Neutrophil (primary cell): ENCODE measurements around the gene PLXND1.

ENCODE experiments used
- H3K27ac ChIP-seq: fragments of 200-600 bp; sonication (generic); 2 replicates; pipeline ENCODE4 v1.5.1; 2016; ENCODE audit warnings: mild to moderate bottlenecking, moderate library complexity
- H3K27me3 ChIP-seq: fragments of 200-600 bp; sonication (generic); 2 replicates; pipeline ENCODE4 v1.6.0; 2016; ENCODE audit warnings: mild to moderate bottlenecking
- H3K36me3 ChIP-seq: fragments of 200-600 bp; sonication (generic); 2 replicates; pipeline ENCODE4 v1.5.1; 2017
- H3K4me1 ChIP-seq, 2 experiments: fragments of 200-600 bp in 1 of 2; sonication (generic) in 1 of 2; 1 replicate in 1 of 2; 2 replicates in 1 of 2; pipeline versions ENCODE4 v1.5.1 to v1.6.1; 2013 to 2016; ENCODE audit warnings: low read depth in 1 of 2, low read length in 1 of 2, mild to moderate bottlenecking in 1 of 2, moderate library complexity in 1 of 2; ENCODE audit not compliant: control insufficient read depth in 1 of 2, insufficient read depth in 1 of 2
- H3K4me3 ChIP-seq, 2 experiments: fragments of 200-600 bp in 1 of 2; sonication (generic) in 1 of 2; 1 replicate in 1 of 2; 2 replicates in 1 of 2; pipeline ENCODE4 v1.5.1; 2013 to 2016; ENCODE audit warnings: low read depth in 1 of 2, low read length in 1 of 2, mild to moderate bottlenecking in 1 of 2, moderate library complexity in 1 of 2
- H3K9me3 ChIP-seq: fragments of 200-600 bp; sonication (generic); 2 replicates; pipeline ENCODE4 v1.5.1; 2016
- CTCF ChIP-seq: fragments of 200-600 bp; sonication (generic); IDR thresholded peaks from 2 replicates; pipeline ENCODE4 v1.5.1; 2016; ENCODE audit warnings: antibody characterized with exemption

PLXND1 gene

DNA sequence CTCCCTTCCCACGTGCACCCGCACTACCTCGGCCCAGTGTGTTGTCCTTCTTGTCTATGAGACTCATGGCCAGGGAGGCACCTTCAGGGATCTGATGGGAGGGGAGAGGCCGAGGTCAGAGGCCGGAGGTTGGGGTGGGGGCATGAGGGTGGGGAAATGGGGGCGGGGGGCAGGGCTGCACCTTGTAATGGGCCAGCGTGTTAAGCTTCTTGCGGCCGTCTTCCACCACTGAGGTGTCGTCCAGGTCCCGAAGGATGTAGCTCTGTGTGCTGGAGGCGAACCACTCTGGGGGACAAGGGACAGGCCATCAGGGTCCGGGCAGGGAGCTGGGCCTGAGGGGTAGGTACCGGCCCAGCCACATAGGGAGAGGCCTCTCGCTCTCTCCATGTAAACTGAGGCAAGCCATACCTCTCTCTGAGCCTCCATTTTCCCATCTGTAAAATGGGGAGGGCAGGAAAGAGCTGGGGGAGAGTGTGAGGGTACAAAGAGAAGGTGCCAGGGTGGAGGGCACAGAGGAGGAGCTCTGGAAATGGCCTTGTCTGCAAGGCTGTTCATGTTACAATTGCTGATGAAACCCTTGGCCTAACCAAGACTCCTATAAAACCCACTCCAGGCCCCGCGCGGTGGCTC, 44.7 kb downstream of the PLXND1 start:
- no peaks in the 10 kb centered on the region for H3K27me3 ChIP-seq
- H3K9me3 ChIP-seq: no peaks in the 10 kb centered on the region
- H3K27ac ChIP-seq: no peak overlapping the region
- H3K4me3 ChIP-seq: no peak overlapping the region
- H3K4me1 ChIP-seq: no peaks in the 10 kb centered on the region
- no peak for TF ChIP-seq CTCF
- H3K36me3 ChIP-seq: no peaks in the 10 kb centered on the region

DNA sequence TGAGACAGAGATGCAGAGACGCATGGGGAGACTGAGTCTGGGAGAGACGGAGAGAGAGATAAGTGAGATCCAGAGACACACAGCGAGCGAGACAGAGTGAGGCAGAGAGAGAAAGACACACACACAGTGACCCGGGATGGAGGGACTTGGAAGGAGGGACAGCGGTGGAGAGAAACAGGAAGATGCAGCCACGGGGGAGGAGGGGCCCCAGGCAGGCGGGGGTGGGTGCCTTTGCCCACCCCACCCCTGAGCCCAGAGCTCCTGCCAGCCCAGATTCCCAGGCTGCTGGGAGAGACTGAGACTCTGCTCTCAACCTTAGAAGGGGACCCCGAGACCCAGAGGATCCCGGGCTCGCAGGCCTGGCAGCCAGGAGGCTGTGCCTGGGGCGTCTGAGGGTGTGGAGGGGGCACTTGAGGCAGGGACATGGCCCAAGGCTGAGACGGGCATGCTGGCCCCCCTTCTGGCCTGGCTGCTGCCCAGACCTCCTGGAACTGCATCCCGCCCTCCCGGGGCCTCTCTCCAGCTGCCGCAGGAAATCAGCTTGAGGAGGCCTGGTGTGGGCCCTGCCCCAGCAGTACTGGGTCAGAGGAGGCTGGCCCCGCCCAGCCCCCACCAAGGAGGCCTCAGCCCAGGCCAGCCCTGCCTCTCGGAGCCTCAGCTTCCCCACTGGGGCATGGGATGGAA, 45.4 kb downstream of the PLXND1 start:
- no peaks in the 10 kb centered on the region for H3K4me1 ChIP-seq
- no peak for TF ChIP-seq CTCF
- H3K36me3 ChIP-seq: no peaks in the 10 kb centered on the region
- H3K9me3 ChIP-seq: no peaks in the 10 kb centered on the region
- no peak overlapping the region for H3K27ac ChIP-seq
- no peak overlapping the region for H3K4me3 ChIP-seq
- no peaks in the 10 kb centered on the region for H3K27me3 ChIP-seq

DNA sequence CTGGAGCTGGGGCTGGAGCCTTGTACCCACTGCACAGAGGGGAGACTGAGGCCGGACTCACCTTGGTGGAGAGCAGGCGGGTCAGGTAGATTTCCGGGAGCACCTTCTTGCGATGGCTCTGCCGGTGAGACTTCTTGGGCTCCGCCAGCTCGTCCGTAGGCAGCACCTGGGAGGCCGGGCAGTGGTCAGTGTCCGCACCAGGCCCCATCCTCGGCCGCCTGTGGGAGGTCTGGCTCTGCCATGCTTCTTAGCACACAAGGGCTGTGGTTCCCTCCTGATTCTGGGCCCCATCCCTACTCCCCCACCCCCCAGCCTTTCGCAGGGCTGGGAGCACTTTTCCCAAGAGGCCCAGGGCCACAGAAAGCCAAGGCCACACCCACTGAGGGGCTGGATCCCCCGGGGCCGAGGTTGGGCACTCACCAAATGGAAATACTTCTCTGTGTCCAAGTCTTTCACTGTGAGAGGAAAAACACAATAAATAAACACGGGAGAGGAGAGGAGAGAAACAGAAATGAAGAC, 46.1 kb downstream of the PLXND1 start:
- Histone ChIP-seq H3K36me3 (no peaks in the 10 kb centered on the region), H3K4me3 (no peak overlapping the region), H3K27ac (no peak overlapping the region), H3K27me3 (no peaks in the 10 kb centered on the region), H3K4me1 (no peaks in the 10 kb centered on the region), H3K9me3 (no peaks in the 10 kb centered on the region)
- no peak for TF ChIP-seq CTCF

DNA sequence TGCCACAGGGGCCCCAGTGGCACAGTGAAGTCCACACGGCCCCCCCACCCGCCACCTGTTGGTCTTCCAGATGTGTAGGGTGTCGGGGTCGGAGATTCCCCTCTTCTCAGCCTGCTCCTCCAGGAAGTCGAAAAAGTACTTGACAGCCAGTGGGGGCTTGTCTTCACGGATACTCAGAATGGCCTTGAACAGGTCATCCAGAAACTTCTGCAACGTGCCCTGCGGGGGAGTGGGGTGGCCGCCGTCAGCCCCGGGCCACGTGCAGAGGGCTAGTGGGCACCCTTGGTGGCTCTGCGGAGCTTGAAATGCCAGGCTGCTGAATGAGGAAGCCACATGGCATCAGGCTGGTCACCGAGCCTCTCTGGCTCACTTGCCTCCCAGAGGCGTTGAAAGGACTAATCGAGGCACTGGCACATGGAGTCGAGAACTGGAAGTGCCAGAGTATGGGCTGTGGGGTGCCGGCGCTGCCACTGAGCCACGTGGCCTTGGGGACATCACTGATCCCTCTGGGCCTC, 46.9 kb downstream of the PLXND1 start:
- no peaks in the 10 kb centered on the region for H3K27me3 ChIP-seq
- no peaks in the 10 kb centered on the region for H3K4me1 ChIP-seq
- no peak for TF ChIP-seq CTCF
- no peak overlapping the region for H3K27ac ChIP-seq
- no peaks in the 10 kb centered on the region for H3K36me3 ChIP-seq
- no peak overlapping the region for H3K4me3 ChIP-seq
- H3K9me3 ChIP-seq: no peaks in the 10 kb centered on the region

- Histone ChIP-seq H3K27ac (no peak overlapping the region), H3K9me3 (no peaks in the 10 kb centered on the region), H3K27me3 (no peaks in the 10 kb centered on the region), H3K36me3 (no peaks in the 10 kb centered on the region), H3K4me3 (no peak overlapping the region), H3K4me1 (no peaks in the 10 kb centered on the region)
- no peak for TF ChIP-seq CTCF
These were observed 47.5 kb downstream of the PLXND1 start for GRCh38 chr3:129558772-129559564.
